ENCODE data around the gene LRRC46.

The LRRC46 gene, protein sequence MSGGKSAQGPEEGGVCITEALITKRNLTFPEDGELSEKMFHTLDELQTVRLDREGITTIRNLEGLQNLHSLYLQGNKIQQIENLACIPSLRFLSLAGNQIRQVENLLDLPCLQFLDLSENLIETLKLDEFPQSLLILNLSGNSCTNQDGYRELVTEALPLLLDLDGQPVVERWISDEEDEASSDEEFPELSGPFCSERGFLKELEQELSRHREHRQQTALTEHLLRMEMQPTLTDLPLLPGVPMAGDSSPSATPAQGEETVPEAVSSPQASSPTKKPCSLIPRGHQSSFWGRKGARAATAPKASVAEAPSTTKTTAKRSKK

DNA sequence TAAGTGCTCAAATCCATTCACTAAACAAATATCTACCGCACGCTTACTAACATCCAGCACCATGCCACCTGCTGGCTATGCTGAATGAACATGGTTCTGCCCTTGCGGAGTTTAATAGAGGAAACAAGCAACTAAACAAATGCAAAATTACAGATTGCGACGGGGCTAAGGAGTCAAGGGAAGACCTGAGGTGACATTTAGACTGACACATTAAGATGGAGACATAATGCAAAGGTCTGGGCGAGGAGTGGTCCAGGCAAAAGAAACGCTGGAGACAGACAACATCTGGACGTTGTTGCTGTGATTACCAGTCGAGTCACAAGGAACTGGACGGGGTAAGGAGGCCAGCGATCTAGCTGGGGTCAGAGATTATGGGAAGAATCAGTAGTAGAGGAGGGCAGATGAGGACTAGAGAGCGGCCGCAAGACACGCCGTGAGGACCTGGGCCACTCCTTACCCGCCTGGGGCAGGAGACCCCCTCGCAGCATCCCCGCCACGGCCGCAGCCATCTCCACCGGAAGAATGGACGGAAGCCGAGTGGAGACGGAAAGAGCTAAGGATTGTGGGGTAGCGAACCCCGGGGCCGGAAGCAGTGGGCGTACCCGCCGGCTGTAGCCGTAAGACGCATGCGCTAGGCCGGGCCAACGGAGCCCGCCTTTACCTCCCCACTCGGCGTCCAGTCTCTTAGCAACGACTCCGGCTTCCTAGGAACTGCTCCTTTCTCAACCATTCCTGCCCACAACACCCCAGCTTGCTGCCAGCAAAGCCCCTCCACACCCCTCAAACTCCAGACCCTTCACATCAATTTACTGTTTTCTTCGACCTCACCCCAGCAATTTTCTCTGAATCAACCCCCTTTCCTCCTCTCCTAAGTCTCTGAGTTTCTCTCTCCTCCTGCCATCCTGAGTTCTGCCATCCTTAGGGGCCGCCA is at the start of gene LRRC46, which contains the start of gene MRPL10:
Gene LRRC46, plus strand, starts transcription at position 668 of the 931 bp plus-strand sequence. CDS start 320 bp downstream, outside the sequence.
Gene MRPL10, minus strand, starts transcription at position 539 of the 931 bp plus-strand sequence. Its CDS starts 30 bp downstream, at position 509.
- peak; percentile 91 for DNase-seq (ENCODE audit: low read depth)
- peak within 1 kb of the TSS; percentile 99 for H3K4me3 ChIP-seq (ENCODE audit: low read depth, low read length)
- TF ChIP-seq MYC (IDR thresholded peaks at IDR 0.05; ENCODE audit: low read depth, low read length) (peak; percentile 74), POLR2A (IDR thresholded peaks at IDR 0.05; ENCODE audit: extremely low read depth, insufficient read length) (peak; percentile 95)
- TF ChIP-seq, protein P1, sequence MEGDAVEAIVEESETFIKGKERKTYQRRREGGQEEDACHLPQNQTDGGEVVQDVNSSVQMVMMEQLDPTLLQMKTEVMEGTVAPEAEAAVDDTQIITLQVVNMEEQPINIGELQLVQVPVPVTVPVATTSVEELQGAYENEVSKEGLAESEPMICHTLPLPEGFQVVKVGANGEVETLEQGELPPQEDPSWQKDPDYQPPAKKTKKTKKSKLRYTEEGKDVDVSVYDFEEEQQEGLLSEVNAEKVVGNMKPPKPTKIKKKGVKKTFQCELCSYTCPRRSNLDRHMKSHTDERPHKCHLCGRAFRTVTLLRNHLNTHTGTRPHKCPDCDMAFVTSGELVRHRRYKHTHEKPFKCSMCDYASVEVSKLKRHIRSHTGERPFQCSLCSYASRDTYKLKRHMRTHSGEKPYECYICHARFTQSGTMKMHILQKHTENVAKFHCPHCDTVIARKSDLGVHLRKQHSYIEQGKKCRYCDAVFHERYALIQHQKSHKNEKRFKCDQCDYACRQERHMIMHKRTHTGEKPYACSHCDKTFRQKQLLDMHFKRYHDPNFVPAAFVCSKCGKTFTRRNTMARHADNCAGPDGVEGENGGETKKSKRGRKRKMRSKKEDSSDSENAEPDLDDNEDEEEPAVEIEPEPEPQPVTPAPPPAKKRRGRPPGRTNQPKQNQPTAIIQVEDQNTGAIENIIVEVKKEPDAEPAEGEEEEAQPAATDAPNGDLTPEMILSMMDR (IDR thresholded peaks at IDR 0.05; ENCODE audit: low read depth, low read length) = peak; percentile 39
- TF ChIP-seq, protein P2, sequence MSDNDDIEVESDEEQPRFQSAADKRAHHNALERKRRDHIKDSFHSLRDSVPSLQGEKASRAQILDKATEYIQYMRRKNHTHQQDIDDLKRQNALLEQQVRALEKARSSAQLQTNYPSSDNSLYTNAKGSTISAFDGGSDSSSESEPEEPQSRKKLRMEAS (IDR thresholded peaks at IDR 0.05; ENCODE audit: low read depth, low read length) = peak; percentile 55

DNA sequence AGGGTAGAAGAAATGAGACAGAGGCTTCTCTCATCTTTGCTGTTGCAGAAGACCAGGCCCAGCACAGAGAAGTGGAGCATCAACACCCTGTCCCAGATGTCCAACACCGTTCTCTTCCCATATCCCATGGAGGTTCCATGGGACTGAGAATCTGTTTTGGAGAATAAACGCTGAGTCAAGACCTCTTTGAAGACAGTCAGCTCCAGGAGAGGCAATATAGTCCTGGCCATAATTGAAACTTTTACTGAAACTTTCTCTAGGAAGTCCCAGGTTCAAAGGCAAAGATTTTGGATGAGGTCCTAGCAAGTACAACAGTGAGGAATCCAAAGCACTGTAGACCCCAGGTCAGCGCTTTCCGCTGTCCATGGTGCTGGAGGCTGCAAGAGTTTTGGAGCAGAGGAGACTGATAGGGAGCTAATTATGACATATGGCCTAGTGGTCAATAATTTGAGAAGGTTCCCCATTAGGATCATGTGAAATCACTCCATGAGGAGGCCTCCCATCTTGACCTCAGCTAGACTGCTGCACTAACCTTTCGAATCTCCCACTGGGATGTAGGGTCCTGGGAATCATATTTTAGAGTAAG is 45.8 kb upstream of the LRRC46 start:
- DNase-seq (ENCODE audit: low read depth) = peak; percentile 64

DNA sequence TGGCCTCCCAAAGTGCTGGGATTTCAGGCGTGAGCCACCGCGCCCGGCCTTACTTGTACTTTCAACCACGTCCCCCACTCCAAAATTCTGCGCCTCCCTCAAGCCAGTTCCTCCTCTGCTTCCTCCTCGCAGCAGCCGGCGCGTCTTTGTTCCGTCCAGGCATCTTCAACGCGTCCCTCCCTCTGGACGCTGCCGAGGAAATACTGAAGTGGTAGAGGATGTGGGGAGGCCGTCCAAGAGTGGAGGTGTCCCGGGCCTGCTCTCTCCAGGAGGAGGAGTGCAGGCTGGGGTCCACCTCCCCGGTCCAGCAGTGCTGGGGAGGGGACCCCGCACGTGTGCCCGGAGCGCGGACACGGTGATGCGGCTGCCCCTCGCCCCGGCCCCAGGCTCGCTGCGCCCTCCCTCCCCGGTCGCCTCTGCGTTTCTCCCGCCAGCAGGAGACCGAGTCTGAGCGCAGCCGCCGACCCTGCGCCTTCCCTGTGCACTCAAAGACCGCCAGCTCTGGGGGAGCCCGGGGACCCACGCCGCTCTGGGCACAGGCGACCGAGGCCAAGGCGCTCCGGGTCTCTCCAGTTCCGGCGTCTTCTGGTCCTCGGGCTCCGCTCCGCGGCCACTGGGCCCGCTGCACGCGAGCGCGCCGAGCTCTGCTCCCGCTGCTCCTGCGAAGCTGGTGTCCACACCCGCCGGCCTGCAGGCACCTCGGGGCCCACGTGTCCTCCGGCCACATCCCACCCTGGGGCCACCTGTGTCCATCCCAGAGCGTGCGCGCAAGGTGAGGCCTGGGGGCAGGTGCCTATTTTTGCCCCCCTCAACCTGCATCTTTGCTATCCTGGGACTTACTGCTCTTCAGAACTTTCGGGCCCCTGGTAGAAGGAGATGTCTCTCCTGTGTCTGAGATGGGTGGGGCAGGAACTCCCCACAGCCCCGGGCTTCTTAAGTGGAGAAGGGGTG is 41.6 kb upstream of the LRRC46 start:
- TF ChIP-seq POLR2A (IDR thresholded peaks at IDR 0.05; ENCODE audit: extremely low read depth, insufficient read length) (no peak), MYC (IDR thresholded peaks at IDR 0.05; ENCODE audit: low read depth, low read length) (no peak)
- TF ChIP-seq, protein P1 (IDR thresholded peaks at IDR 0.05; ENCODE audit: low read depth, low read length) = no peak
- TF ChIP-seq, protein P2 (IDR thresholded peaks at IDR 0.05; ENCODE audit: low read depth, low read length) = no peak
- DNase-seq (ENCODE audit: low read depth) = no peak
- H3K4me3 ChIP-seq (ENCODE audit: low read depth, low read length) = no peak overlapping the region

More for the DNA sequence above, 45.8 kb upstream of the LRRC46 start:
- TF ChIP-seq POLR2A (IDR thresholded peaks at IDR 0.05; ENCODE audit: extremely low read depth, insufficient read length) (no peak), MYC (IDR thresholded peaks at IDR 0.05; ENCODE audit: low read depth, low read length) (no peak)
- TF ChIP-seq, protein P2 (IDR thresholded peaks at IDR 0.05; ENCODE audit: low read depth, low read length) = no peak
- TF ChIP-seq, protein P1 (IDR thresholded peaks at IDR 0.05; ENCODE audit: low read depth, low read length) = no peak
- no peak overlapping the region for H3K4me3 ChIP-seq (ENCODE audit: low read depth, low read length)

DNA sequence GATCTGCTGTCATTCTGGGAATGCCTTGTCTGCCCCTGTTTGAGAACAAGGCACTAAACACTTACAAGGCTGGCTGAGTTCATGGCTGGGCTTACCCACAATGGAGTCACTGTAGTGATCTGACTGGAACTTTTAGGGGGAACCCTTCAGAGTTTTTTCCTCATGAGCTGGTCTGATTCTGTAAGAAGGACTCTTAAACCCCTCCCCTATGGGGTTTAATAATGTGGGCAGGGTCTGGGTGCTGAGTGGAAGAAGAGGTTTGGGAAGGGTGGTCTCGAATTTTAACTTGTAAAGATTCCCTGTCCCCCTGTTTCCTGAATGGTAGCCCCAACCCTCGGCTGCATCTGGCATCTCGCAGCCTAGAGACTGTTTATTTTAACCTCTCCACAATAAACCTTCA is 40.4 kb upstream of the LRRC46 start:
- TF ChIP-seq POLR2A (IDR thresholded peaks at IDR 0.05; ENCODE audit: extremely low read depth, insufficient read length) (no peak), MYC (IDR thresholded peaks at IDR 0.05; ENCODE audit: low read depth, low read length) (no peak)
- TF ChIP-seq, protein P1 (IDR thresholded peaks at IDR 0.05; ENCODE audit: low read depth, low read length) = no peak
- TF ChIP-seq, protein P2 (IDR thresholded peaks at IDR 0.05; ENCODE audit: low read depth, low read length) = no peak
- no peak for DNase-seq (ENCODE audit: low read depth)
- H3K4me3 ChIP-seq (ENCODE audit: low read depth, low read length) = no peak overlapping the region

All from NB4 (cell line).